Endothelial cell of umbilical vein (primary cell): ENCODE measurements around the gene TFB2M. TPM values are rescaled to one million over a fixed set of nuclear protein-coding genes. Genes with fewer than 3 reads are reported as not detected.
"Not testable (repeated sequence)": the region's sequence is repeated elsewhere in the genome, so short reads cannot be mapped to it uniquely, and the experiment has no call there.

Source experiments
- BruUV-seq: library from RNA; stranded (reverse); fragments of 400-500 nt; replicated peaks from 2 replicates; lab custom pipeline; 2021; lab: Mats Ljungman, UMichigan
- CTCF ChIA-PET: fragments of 300-600, 350-600 bp; sonication (Branson Sonifier 250); formaldehyde crosslinking; loops from one replicate; lab custom pipeline; 2021; ENCODE audit warnings: antibody characterized with exemption, inconsistent platforms; lab: Charles Lee
- POLR2A ChIA-PET: fragments of 300-600, 350-600 bp; sonication (Branson Sonifier 250); formaldehyde crosslinking; loops from one replicate; lab custom pipeline; 2021; ENCODE audit warnings: antibody characterized with exemption, inconsistent platforms; lab: Charles Lee
- DNase-seq: peaks from one replicate; pipeline ENCODE4 v3.0.0-alpha.2; 2011; ENCODE audit warnings: low read depth, low spot score
- FAIRE-seq: peaks from 2 replicates; lab custom pipeline; 2011; peaks lifted over from hg19 to GRCh38; lab: Jason Lieb, UNC
- H2AFZ ChIP-seq: 2 replicates; pipeline ENCODE4 v1.6.0; 2012; ENCODE audit warnings: low read depth, low read length, control low read depth, inconsistent platforms
- H3K27ac ChIP-seq: 2 replicates; pipeline ENCODE4 v1.5.1; 2011; ENCODE audit warnings: low read depth, mild to moderate bottlenecking, control low read depth, low read length, moderate library complexity; ENCODE audit not compliant: insufficient read depth
- H3K27me3 ChIP-seq, 2 experiments: 2 replicates each; pipeline versions ENCODE4 v1.6.0 to v1.6.1; 2011; ENCODE audit warnings: low read length in 2 of 2, mixed read lengths in 1 of 2; ENCODE audit not compliant: control insufficient read depth in 2 of 2, insufficient read depth in 2 of 2
- H3K36me3 ChIP-seq, 2 experiments: 2 replicates in 1 of 2; 3 replicates in 1 of 2; pipeline ENCODE4 v1.5.1; 2011; ENCODE audit warnings: low read length in 2 of 2, mild to moderate bottlenecking in 1 of 2, moderate library complexity in 1 of 2; ENCODE audit not compliant: control insufficient read depth in 2 of 2, insufficient read depth in 2 of 2; ENCODE audit errors: extremely low read depth in 1 of 2
- H3K4me1 ChIP-seq: 3 replicates; pipeline ENCODE4 v1.5.1; 2011; ENCODE audit warnings: mild to moderate bottlenecking, low read length; ENCODE audit not compliant: control insufficient read depth, insufficient read depth; ENCODE audit errors: extremely low read depth
- H3K4me2 ChIP-seq: 2 replicates; pipeline ENCODE4 v1.6.1; 2011; ENCODE audit warnings: low read length, control low read depth, mixed read lengths; ENCODE audit not compliant: insufficient read depth
- H3K4me3 ChIP-seq, 3 experiments: fragments of 200-600 bp in 1 of 3; sonication (generic), shearing (Covaris generic) in 1 of 3; replicated peaks in 1 of 3; 2 replicates each; pipeline ENCODE4 v1.5.1; 2011 to 2016; ENCODE audit warnings: control low read depth in 3 of 3, low read length in 3 of 3, mild to moderate bottlenecking in 2 of 3, inconsistent platforms in 1 of 3, low read depth in 1 of 3, moderate library complexity in 1 of 3; ENCODE audit not compliant: insufficient read depth in 1 of 3
- H3K79me2 ChIP-seq: 2 replicates; pipeline ENCODE4 v1.6.0; 2012; ENCODE audit warnings: low read length, inconsistent platforms; ENCODE audit not compliant: control insufficient read depth, insufficient read depth
- H3K9ac ChIP-seq: replicated peaks from 2 replicates; pipeline ENCODE3; 2011; ENCODE audit warnings: low read length, control low read depth; ENCODE audit not compliant: insufficient read depth; ENCODE audit errors: extremely low read depth
- H3K9me1 ChIP-seq: replicated peaks from 3 replicates; pipeline ENCODE4 v1.6.0; 2011; ENCODE audit warnings: mild to moderate bottlenecking, low read length; ENCODE audit not compliant: control insufficient read depth, insufficient read depth; ENCODE audit errors: extremely low read depth
- H3K9me3 ChIP-seq: replicated peaks from 2 replicates; pipeline ENCODE4 v1.5.1; 2012; ENCODE audit warnings: low read length, inconsistent platforms; ENCODE audit not compliant: control insufficient read depth, insufficient read depth
- H4K20me1 ChIP-seq: replicated peaks from 2 replicates; pipeline ENCODE3; 2011; ENCODE audit warnings: mild to moderate bottlenecking, low read length; ENCODE audit not compliant: control insufficient read depth, insufficient read depth; ENCODE audit errors: extremely low read depth
- EZH2 ChIP-seq: IDR thresholded peaks from 2 replicates; pipeline ENCODE4 v1.6.1; 2012; ENCODE audit warnings: borderline replicate concordance, low read depth, mild to moderate bottlenecking, moderate library complexity, low read length, inconsistent platforms; ENCODE audit not compliant: severe bottlenecking
- FOS ChIP-seq: IDR thresholded peaks from 2 replicates; pipeline ENCODE4 v1.6.1; 2011; ENCODE audit warnings: mild to moderate bottlenecking, low read length, moderate library complexity, borderline replicate concordance; ENCODE audit not compliant: insufficient read depth
- GATA2 ChIP-seq: IDR thresholded peaks from 2 replicates; pipeline ENCODE4 v1.7.0; 2011; ENCODE audit warnings: low read depth, mild to moderate bottlenecking, moderate library complexity, mixed read lengths, low read length; ENCODE audit not compliant: insufficient read length, insufficient read depth
- JUN ChIP-seq: IDR thresholded peaks from 2 replicates; pipeline ENCODE4 v1.6.1; 2011; ENCODE audit warnings: borderline replicate concordance, low read depth; ENCODE audit not compliant: insufficient read length, insufficient read depth
- MYC ChIP-seq: IDR thresholded peaks from one replicate; pipeline ENCODE4 v1.6.1; 2011; ENCODE audit warnings: mild to moderate bottlenecking, low read depth, low read length
- POLR2A ChIP-seq: IDR thresholded peaks from 2 replicates; pipeline ENCODE4 v1.6.1; 2012; ENCODE audit warnings: low read depth, mild to moderate bottlenecking, control low read depth, low read length
- POLR2AphosphoS5 ChIP-seq: IDR thresholded peaks from 2 replicates; pipeline ENCODE4 v1.6.1; 2012; ENCODE audit warnings: low read depth, mild to moderate bottlenecking, control low read depth, low read length, moderate library complexity; ENCODE audit not compliant: insufficient read depth
- dilution Hi-C: fragments of 300-500 bp; cut with MboI; formaldehyde crosslinking; loops from one replicate; pipeline ENCODE4 v1.15.0; 2019; ENCODE audit warnings: low sequenced_read_pairs; ENCODE audit not compliant: extremely low pct_ligation_motif_present
- intact Hi-C: fragments of 100-400 bp; cut with micrococcal nuclease; formaldehyde crosslinking; loops from one replicate; pipeline ENCODE4 v1.10.0; 2022
- polyA plus RNA-seq, 4 experiments: library from polyadenylated mRNA; depleted of rRNA in 3 of 4; stranded (reverse) in 3 of 4; unstranded in 1 of 4; fragments of >200 nt; gene quantifications; 2 replicates each; pipeline versions ENCODE4 v1.2.1 to v1.2.3, GENCODE V29; 2011 to 2012; ENCODE audit warnings: missing spikeins in 1 of 4
- total RNA-seq: library from RNA; stranded (reverse); gene quantifications from 2 replicates; pipeline ENCODE4 v1.2.3, GENCODE V29; 2021
- TF ChIP-seq, protein P1 (sequence below), 2 donors: IDR thresholded peaks; 1 replicate in 1 of 2; 2 replicates in 1 of 2; pipeline ENCODE4 v1.5.1; 2011; ENCODE audit warnings: low read length in 2 of 2, mild to moderate bottlenecking in 2 of 2, moderate library complexity in 2 of 2, control low read depth in 1 of 2, inconsistent platforms in 1 of 2, low read depth in 1 of 2; ENCODE audit not compliant: insufficient read depth in 1 of 2; ENCODE audit errors: extremely low read depth in 1 of 2
- TF ChIP-seq, protein P2 (sequence below): IDR thresholded peaks from 2 replicates; pipeline ENCODE4 v1.6.1; 2011; ENCODE audit not compliant: insufficient read depth, insufficient read length

The TFB2M gene
- total and polyA plus RNA-seq, 2 donors (not counting 3 experiments of a cell fraction or from before 2014, with no cell fraction given) = 8.4 to 14.8 TPM

GRCh38 chr1:246591047-246591446 lies 25.0 kb upstream of the TFB2M start:
- Histone ChIP-seq H2AFZ (no peak overlapping the region), H4K20me1 (no peaks in the 10 kb centered on the region), H3K36me3 (no peaks in the 10 kb centered on the region), H3K4me1 (peaks cover 24% of the 10 kb centered on the region), H3K79me2 (peaks cover 21% of the 10 kb centered on the region), H3K27me3 (no peaks in the 10 kb centered on the region), H3K9ac (no peak overlapping the region), H3K4me3 (no peak overlapping the region), H3K9me1 (no peaks in the 10 kb centered on the region), H3K4me2 (no peak overlapping the region), H3K27ac (no peak overlapping the region), H3K9me3 (no peaks in the 10 kb centered on the region)
- FAIRE-seq (no peak), DNase-seq (no peak)
- no TSS peak for BruUV-seq
- dilution Hi-C loops (no loop called here), intact Hi-C loops (no loop called here)
- TF ChIP-seq EZH2 (no peak), POLR2A (no peak), GATA2 (no peak), POLR2AphosphoS5 (no peak), MYC (no peak), FOS (no peak), JUN (no peak)
- TF ChIP-seq, protein P1, sequence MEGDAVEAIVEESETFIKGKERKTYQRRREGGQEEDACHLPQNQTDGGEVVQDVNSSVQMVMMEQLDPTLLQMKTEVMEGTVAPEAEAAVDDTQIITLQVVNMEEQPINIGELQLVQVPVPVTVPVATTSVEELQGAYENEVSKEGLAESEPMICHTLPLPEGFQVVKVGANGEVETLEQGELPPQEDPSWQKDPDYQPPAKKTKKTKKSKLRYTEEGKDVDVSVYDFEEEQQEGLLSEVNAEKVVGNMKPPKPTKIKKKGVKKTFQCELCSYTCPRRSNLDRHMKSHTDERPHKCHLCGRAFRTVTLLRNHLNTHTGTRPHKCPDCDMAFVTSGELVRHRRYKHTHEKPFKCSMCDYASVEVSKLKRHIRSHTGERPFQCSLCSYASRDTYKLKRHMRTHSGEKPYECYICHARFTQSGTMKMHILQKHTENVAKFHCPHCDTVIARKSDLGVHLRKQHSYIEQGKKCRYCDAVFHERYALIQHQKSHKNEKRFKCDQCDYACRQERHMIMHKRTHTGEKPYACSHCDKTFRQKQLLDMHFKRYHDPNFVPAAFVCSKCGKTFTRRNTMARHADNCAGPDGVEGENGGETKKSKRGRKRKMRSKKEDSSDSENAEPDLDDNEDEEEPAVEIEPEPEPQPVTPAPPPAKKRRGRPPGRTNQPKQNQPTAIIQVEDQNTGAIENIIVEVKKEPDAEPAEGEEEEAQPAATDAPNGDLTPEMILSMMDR (IDR thresholded peaks at IDR 0.05; ENCODE audit: extremely low read depth in 1 of 2, insufficient read depth in 1 of 2, low read depth in 1 of 2, low read length in 2 of 2) = no peak
- TF ChIP-seq, protein P2, sequence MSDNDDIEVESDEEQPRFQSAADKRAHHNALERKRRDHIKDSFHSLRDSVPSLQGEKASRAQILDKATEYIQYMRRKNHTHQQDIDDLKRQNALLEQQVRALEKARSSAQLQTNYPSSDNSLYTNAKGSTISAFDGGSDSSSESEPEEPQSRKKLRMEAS = no peak
- POLR2A ChIA-PET = no interaction called here
- CTCF ChIA-PET = interaction anchor here (0.9 to 1.2 kb wide), 2 partner anchors 10 to 17 kb away, joined by 3 to 4 read pairs; no protein-coding TSS in a partner anchor

DNA sequence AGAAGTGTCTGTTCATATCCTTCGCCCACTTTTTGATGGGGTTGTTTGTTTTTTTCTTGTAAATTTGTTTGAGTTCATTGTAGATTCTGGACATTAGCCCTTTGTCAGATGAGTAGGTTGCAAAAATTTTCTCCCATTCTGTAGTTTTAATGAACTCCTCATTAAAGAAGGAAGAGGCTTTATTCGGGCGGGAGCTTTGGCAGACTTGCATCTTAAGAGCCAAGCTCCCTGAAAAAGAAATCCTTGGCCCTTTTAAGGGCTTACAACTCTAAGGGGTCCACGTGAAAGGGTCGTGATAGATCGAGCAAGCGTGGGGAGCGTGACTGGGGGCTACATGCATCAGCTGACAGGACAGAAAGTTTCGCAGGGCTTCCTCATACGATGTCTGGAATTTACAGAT lies 23.9 kb upstream of the TFB2M start:
- H4K20me1 ChIP-seq, CTCF ChIA-PET, H2AFZ ChIP-seq, H3K9ac ChIP-seq, H3K36me3 ChIP-seq, DNase-seq, H3K27me3 ChIP-seq, H3K9me3 ChIP-seq, intact Hi-C loops, H3K9me1 ChIP-seq, H3K4me3 ChIP-seq, BruUV-seq, dilution Hi-C loops, H3K4me2 ChIP-seq, H3K27ac ChIP-seq, POLR2A ChIA-PET, FAIRE-seq: not testable (repeated sequence)
- Histone ChIP-seq H3K4me1 (peaks cover 24% of the 10 kb centered on the region), H3K79me2 (peaks cover 18% of the 10 kb centered on the region)
